GM12878 (cell line): ENCODE results near the gene TANK. TPM values are rescaled to one million over a fixed set of nuclear protein-coding genes. Genes with fewer than 3 reads are reported as not detected.

Experiments
- ATAC-seq: fragments of 200-7000 bp; cut with Tn5 transposase; 3 replicates; pipeline ENCODE4 v1.9.1; 2020; ENCODE audit warnings: mild to moderate bottlenecking, moderate library complexity
- BruUV-seq: library from RNA; stranded (reverse); fragments of 400-500 nt; replicated peaks from 2 replicates; lab custom pipeline; 2021; lab: Mats Ljungman, UMichigan
- CTCF ChIA-PET: fragments of 300-600 bp; sonication (Branson Sonifier 250); formaldehyde crosslinking; extraction: SDS; loops from one replicate; lab custom pipeline; 2021; ENCODE audit warnings: inconsistent platforms; lab: Yijun Ruan, JAX
- POLR2A ChIA-PET: fragments of 350-600 bp; formaldehyde crosslinking; extraction: SDS; loops from one replicate; lab custom pipeline; 2021; ENCODE audit warnings: inconsistent platforms; lab: Charles Lee
- RAD21 ChIA-PET: fragments of 300-600 bp; sonication (Branson Sonifier 250); formaldehyde crosslinking; loops from one replicate; lab custom pipeline; 2023; ENCODE audit warnings: antibody characterized with exemption; ENCODE audit not compliant: unreplicated experiment; lab: Charles Lee
- SMC1A ChIA-PET: fragments of 300-600 bp; sonication (Branson Sonifier 250); formaldehyde crosslinking; loops from one replicate; lab custom pipeline; 2023; ENCODE audit not compliant: unreplicated experiment, uncharacterized antibody; lab: Charles Lee
- DNase-seq: peaks from one replicate; pipeline ENCODE4 v3.0.0-alpha.2; 2011; ENCODE audit warnings: low read depth, low spot score
- FAIRE-seq: peaks from 3 replicates; lab custom pipeline; 2011; peaks lifted over from hg19 to GRCh38; lab: Jason Lieb, UNC
- H2AFZ ChIP-seq: 2 replicates; pipeline ENCODE4 v1.6.0; 2011; ENCODE audit warnings: low read depth, low read length, control low read depth; ENCODE audit not compliant: control insufficient read depth
- H3K27ac ChIP-seq: 2 replicates; pipeline ENCODE4 v1.5.1; 2011; ENCODE audit warnings: control low read depth; ENCODE audit not compliant: control insufficient read depth, insufficient read depth
- H3K27me3 ChIP-seq, 2 experiments: replicated peaks in 1 of 2; 2 replicates each; pipeline versions ENCODE4 v1.6.0 to v1.6.1; 2011; ENCODE audit warnings: low read length in 1 of 2; ENCODE audit not compliant: control insufficient read depth in 2 of 2, insufficient read depth in 2 of 2
- H3K36me3 ChIP-seq, 2 experiments: 2 replicates each; pipeline ENCODE4 v1.5.1; 2011; ENCODE audit warnings: low read length in 1 of 2; ENCODE audit not compliant: control insufficient read depth in 2 of 2, insufficient read depth in 2 of 2
- H3K4me1 ChIP-seq: 2 replicates; pipeline ENCODE4 v1.6.1; 2011; ENCODE audit warnings: mild to moderate bottlenecking, low read length, moderate library complexity, mixed read lengths; ENCODE audit not compliant: control insufficient read depth, insufficient read depth
- H3K4me2 ChIP-seq: 2 replicates; pipeline ENCODE4 v1.6.0; 2011; ENCODE audit warnings: control low read depth; ENCODE audit not compliant: control insufficient read depth, insufficient read depth
- H3K4me3 ChIP-seq: fragments of 200-600 bp; sonication (generic); 2 replicates; pipeline ENCODE4 v1.5.1; 2016
- H3K79me2 ChIP-seq: 2 replicates; pipeline ENCODE4 v1.6.0; 2011; ENCODE audit warnings: low read length; ENCODE audit not compliant: control insufficient read depth, insufficient read depth
- H3K9ac ChIP-seq: 2 replicates; pipeline ENCODE4 v1.8.0; 2011; ENCODE audit warnings: low read length, control low read depth, mixed read lengths; ENCODE audit not compliant: control insufficient read depth, insufficient read depth
- H3K9me3 ChIP-seq: replicated peaks from 3 replicates; pipeline ENCODE4 v1.5.1; 2011; ENCODE audit warnings: mild to moderate bottlenecking, low read length; ENCODE audit not compliant: control insufficient read depth, insufficient read depth
- H4K20me1 ChIP-seq: 2 replicates; pipeline ENCODE4 v1.6.0; 2011; ENCODE audit not compliant: control insufficient read depth, insufficient read depth
- BACH1 ChIP-seq: fragments of 450-650 bp; IDR thresholded peaks from 2 replicates; pipeline ENCODE4 v1.6.1; 2017; ENCODE audit warnings: mild to moderate bottlenecking, borderline replicate concordance
- CBX3 ChIP-seq: fragments of 200-600 bp; sonication (generic); IDR thresholded peaks from 2 replicates; pipeline ENCODE4 v1.6.1; 2016; ENCODE audit warnings: low read depth, borderline replicate concordance
- DPF2 ChIP-seq: fragments of 450-650 bp; IDR thresholded peaks from 2 replicates; pipeline ENCODE4 v1.6.1; 2017; ENCODE audit warnings: mild to moderate bottlenecking
- IKZF1 ChIP-seq: fragments of 450-650 bp; conservative IDR thresholded peaks from 2 replicates; pipeline ENCODE4 v1.6.1; 2017; ENCODE audit warnings: antibody characterized with exemption, mild to moderate bottlenecking
- JUNB ChIP-seq: IDR thresholded peaks from 2 replicates; pipeline ENCODE4 v1.6.1; 2016; ENCODE audit warnings: antibody characterized with exemption, mild to moderate bottlenecking
- LARP7 ChIP-seq: fragments of 450-650 bp; IDR thresholded peaks from 2 replicates; pipeline ENCODE4 v1.6.1; 2017; ENCODE audit warnings: mild to moderate bottlenecking
- MEF2A ChIP-seq: IDR thresholded peaks from 2 replicates; pipeline ENCODE4 v1.6.1; 2011; ENCODE audit warnings: low read depth, mild to moderate bottlenecking, low read length, moderate library complexity; ENCODE audit not compliant: insufficient read depth
- PAX8 ChIP-seq: fragments of 450-650 bp; IDR thresholded peaks from 2 replicates; pipeline ENCODE4 v1.6.1; 2017; ENCODE audit warnings: mild to moderate bottlenecking, moderate library complexity
- RAD21 ChIP-seq: IDR thresholded peaks from 2 replicates; pipeline ENCODE4 v1.6.1; 2011; ENCODE audit warnings: mild to moderate bottlenecking, low read depth, low read length, moderate library complexity; ENCODE audit not compliant: insufficient read depth
- RUNX3 ChIP-seq: IDR thresholded peaks from 2 replicates; pipeline ENCODE4 v1.6.1; 2012; ENCODE audit warnings: low read length, inconsistent platforms
- SMARCA5 ChIP-seq: fragments of 450-650 bp; IDR thresholded peaks from 2 replicates; pipeline ENCODE4 v1.6.1; 2017; ENCODE audit warnings: mild to moderate bottlenecking
- SPI1 ChIP-seq: IDR thresholded peaks from 2 replicates; pipeline ENCODE4 v1.6.1; 2011; ENCODE audit warnings: low read depth, mild to moderate bottlenecking, low read length, moderate library complexity, borderline replicate concordance; ENCODE audit not compliant: insufficient read depth
- SUPT20H ChIP-seq: IDR thresholded peaks from 2 replicates; pipeline ENCODE4 v1.6.1; 2011; ENCODE audit warnings: low read depth, mild to moderate bottlenecking, low read length, moderate library complexity, borderline replicate concordance; ENCODE audit not compliant: control insufficient read depth
- ZNF217 ChIP-seq: fragments of 450-650 bp; IDR thresholded peaks from 2 replicates; pipeline ENCODE4 v1.6.1; 2017; ENCODE audit warnings: antibody characterized with exemption, mild to moderate bottlenecking
- WGBS: methylation state at CpG from one replicate; pipeline ENCODE4 v1.1.6; 2016; ENCODE audit warnings: low lambda C conversion rate; ENCODE audit not compliant: insufficient replicate concordance, insufficient coverage; ENCODE audit errors: missing lambda C conversion rate; 5-methylcytosine and 5-hydroxymethylcytosine counted together
- in situ Hi-C: fragments of 300-500 bp; cut with MboI; formaldehyde crosslinking; loops from 9 replicates; pipeline ENCODE4 v1.14.3; 2018; ENCODE audit warnings: mixed read lengths
- intact Hi-C: fragments of 100-400 bp; cut with micrococcal nuclease; formaldehyde crosslinking; loops from one replicate; pipeline ENCODE4 v1.14.2; 2022; ENCODE audit not compliant: unreplicated experiment
- polyA plus RNA-seq, 11 experiments: library from polyadenylated mRNA; depleted of rRNA in 4 of 11; unstranded in 6 of 11; stranded (reverse) in 5 of 11; fragments of >200 nt; fragmentation: Nextera tagmentation in 4 of 11; fragmentation: Illumina TruSeq in 1 of 11; extraction: Ambion mirVana in 4 of 11; extraction: Trizol in 1 of 11; gene quantifications; 1 replicate in 1 of 11; 2 replicates in 10 of 11; pipeline versions ENCODE4 v1.2.1 to v1.2.3, GENCODE V29; 2011 to 2016; ENCODE audit warnings: inconsistent platforms in 2 of 11, missing spikeins in 2 of 11, low read depth in 1 of 11
- total RNA-seq, 4 experiments: library from RNA; depleted of rRNA in 3 of 4; stranded (reverse); fragments of >200 nt in 3 of 4; fragmentation: Illumina TruSeq in 1 of 4; extraction: Trizol in 1 of 4; gene quantifications; 2 replicates each; pipeline versions ENCODE4 v1.2.1 to v1.2.3, GENCODE V29; 2013 to 2021
- TF ChIP-seq, protein P1 (sequence below): IDR thresholded peaks from 2 replicates; pipeline ENCODE4 v1.6.1; 2012; ENCODE audit warnings: low read depth, low read length, improper control_type of control experiment
- TF ChIP-seq, protein P2 (sequence below): IDR thresholded peaks from 2 replicates; pipeline ENCODE4 v1.6.1; 2012; ENCODE audit warnings: low read depth, low read length, improper control_type of control experiment
- TF ChIP-seq, protein P3 (sequence below): IDR thresholded peaks from 2 replicates; pipeline ENCODE4 v1.6.1; 2012; ENCODE audit warnings: low read length, inconsistent platforms
- TF ChIP-seq, protein P4 (sequence below): fragments of 450-650 bp; IDR thresholded peaks from 2 replicates; pipeline ENCODE4 v1.6.1; 2017; ENCODE audit warnings: mild to moderate bottlenecking, low read depth, inconsistent platforms; ENCODE audit not compliant: poor library complexity, severe bottlenecking

Gene TANK
- total and polyA plus RNA-seq, 10 of the 15 experiments (the other 5 are each of a cell fraction or from before 2014, with no cell fraction given) = 48.6 to 127 (median 103) TPM

DNA sequence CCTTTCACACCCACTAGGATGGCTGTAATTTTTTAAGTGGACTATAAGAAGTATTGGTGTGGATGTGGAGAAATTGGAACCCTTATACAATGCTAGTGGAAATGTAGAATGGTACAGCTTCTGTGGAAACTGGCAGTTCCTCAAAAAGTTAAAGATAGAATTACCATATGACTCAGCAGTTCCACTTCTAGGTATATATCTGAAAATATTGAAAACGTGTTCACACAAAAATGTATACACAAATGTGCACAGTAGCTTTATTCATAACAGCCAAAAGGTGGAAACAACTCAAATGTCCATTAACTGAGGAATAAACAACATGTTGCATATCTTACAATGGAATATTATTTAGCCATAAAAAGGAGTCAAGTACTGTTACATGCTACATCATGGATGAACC lies 17.7 kb downstream of the TANK start:
- Histone ChIP-seq H3K4me2 (no peak overlapping the region), H3K4me3 (no peak overlapping the region), H3K4me1 (peaks cover 26% of the 10 kb centered on the region), H4K20me1 (no peaks in the 10 kb centered on the region), H3K36me3 (peaks cover 6 to 29% of the 10 kb centered on the region in 2 experiments), H3K27ac (no peak overlapping the region), H3K9me3 (peaks cover 21% of the 10 kb centered on the region), H3K9ac (no peak overlapping the region), H3K79me2 (peaks cover 53% of the 10 kb centered on the region), H3K27me3 (no peaks in the 10 kb centered on the region), H2AFZ (no peak overlapping the region)
- ATAC-seq (peak; percentile 48), DNase-seq (no peak), FAIRE-seq (no peak)
- WGBS = 0% methylated on average over 1 of the region's 1 CpG
- ChIA-PET SMC1A (interaction anchor here (1.1 kb wide), 1 partner anchor 93 kb away, joined by 3 read pairs; no protein-coding TSS in a partner anchor), RAD21 (no interaction called here), CTCF (interaction anchor here (0.6 kb wide), 1 partner anchor 183 kb away, joined by 3 read pairs; no protein-coding TSS in a partner anchor), POLR2A (no interaction called here)
- in situ Hi-C loops = no loop called here
- intact Hi-C loops = no loop called here
- BruUV-seq = no TSS peak
- TF ChIP-seq, protein P1, sequence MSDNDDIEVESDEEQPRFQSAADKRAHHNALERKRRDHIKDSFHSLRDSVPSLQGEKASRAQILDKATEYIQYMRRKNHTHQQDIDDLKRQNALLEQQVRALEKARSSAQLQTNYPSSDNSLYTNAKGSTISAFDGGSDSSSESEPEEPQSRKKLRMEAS = no peak
- TF ChIP-seq CBX3 = no peak
- peak; percentile 79; the same call in 1 of the 2 replicates for TF ChIP-seq MEF2A
- TF ChIP-seq SMARCA5 = 0 out of 2 replicates have a peak, but pooled peaks have one; percentile 48
- TF ChIP-seq SUPT20H = no peak
- no peak for TF ChIP-seq RAD21
- TF ChIP-seq ZNF217 = peak; percentile 54; the same call in 1 of the 2 replicates
- no peak for TF ChIP-seq LARP7
- TF ChIP-seq SPI1 = peak; percentile 87
- TF ChIP-seq IKZF1 = no peak
- TF ChIP-seq DPF2 = 0 out of 2 replicates have a peak, but pooled peaks have one; percentile 29
- TF ChIP-seq, protein P2, sequence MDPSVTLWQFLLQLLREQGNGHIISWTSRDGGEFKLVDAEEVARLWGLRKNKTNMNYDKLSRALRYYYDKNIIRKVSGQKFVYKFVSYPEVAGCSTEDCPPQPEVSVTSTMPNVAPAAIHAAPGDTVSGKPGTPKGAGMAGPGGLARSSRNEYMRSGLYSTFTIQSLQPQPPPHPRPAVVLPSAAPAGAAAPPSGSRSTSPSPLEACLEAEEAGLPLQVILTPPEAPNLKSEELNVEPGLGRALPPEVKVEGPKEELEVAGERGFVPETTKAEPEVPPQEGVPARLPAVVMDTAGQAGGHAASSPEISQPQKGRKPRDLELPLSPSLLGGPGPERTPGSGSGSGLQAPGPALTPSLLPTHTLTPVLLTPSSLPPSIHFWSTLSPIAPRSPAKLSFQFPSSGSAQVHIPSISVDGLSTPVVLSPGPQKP = no peak
- TF ChIP-seq BACH1 = peak; percentile 40; the same call in 1 of the 2 replicates
- TF ChIP-seq, protein P3, sequence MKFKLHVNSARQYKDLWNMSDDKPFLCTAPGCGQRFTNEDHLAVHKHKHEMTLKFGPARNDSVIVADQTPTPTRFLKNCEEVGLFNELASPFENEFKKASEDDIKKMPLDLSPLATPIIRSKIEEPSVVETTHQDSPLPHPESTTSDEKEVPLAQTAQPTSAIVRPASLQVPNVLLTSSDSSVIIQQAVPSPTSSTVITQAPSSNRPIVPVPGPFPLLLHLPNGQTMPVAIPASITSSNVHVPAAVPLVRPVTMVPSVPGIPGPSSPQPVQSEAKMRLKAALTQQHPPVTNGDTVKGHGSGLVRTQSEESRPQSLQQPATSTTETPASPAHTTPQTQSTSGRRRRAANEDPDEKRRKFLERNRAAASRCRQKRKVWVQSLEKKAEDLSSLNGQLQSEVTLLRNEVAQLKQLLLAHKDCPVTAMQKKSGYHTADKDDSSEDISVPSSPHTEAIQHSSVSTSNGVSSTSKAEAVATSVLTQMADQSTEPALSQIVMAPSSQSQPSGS = peak; percentile 49; the same call in 1 of the 2 replicates
- TF ChIP-seq JUNB = peak; percentile 71
- TF ChIP-seq, protein P4, sequence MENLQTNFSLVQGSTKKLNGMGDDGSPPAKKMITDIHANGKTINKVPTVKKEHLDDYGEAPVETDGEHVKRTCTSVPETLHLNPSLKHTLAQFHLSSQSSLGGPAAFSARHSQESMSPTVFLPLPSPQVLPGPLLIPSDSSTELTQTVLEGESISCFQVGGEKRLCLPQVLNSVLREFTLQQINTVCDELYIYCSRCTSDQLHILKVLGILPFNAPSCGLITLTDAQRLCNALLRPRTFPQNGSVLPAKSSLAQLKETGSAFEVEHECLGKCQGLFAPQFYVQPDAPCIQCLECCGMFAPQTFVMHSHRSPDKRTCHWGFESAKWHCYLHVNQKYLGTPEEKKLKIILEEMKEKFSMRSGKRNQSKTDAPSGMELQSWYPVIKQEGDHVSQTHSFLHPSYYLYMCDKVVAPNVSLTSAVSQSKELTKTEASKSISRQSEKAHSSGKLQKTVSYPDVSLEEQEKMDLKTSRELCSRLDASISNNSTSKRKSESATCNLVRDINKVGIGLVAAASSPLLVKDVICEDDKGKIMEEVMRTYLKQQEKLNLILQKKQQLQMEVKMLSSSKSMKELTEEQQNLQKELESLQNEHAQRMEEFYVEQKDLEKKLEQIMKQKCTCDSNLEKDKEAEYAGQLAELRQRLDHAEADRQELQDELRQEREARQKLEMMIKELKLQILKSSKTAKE = no peak
- TF ChIP-seq RUNX3 = peak; percentile 15; the same call in 1 of the 2 replicates
- TF ChIP-seq PAX8 = 0 out of 2 replicates have a peak, but pooled peaks have one; percentile 52
